ENCODE measurements around the gene ALDH4A1. TPM values are rescaled to one million over a fixed set of nuclear protein-coding genes. Genes with fewer than 3 reads are reported as not detected.

ALDH4A1 gene
- total and polyA plus RNA-seq, 9 of the 15 experiments (the other 6 are each of a cell fraction or from before 2014, with no cell fraction given) = 0.27 to 31.4 (median 16.6) TPM

DNA sequence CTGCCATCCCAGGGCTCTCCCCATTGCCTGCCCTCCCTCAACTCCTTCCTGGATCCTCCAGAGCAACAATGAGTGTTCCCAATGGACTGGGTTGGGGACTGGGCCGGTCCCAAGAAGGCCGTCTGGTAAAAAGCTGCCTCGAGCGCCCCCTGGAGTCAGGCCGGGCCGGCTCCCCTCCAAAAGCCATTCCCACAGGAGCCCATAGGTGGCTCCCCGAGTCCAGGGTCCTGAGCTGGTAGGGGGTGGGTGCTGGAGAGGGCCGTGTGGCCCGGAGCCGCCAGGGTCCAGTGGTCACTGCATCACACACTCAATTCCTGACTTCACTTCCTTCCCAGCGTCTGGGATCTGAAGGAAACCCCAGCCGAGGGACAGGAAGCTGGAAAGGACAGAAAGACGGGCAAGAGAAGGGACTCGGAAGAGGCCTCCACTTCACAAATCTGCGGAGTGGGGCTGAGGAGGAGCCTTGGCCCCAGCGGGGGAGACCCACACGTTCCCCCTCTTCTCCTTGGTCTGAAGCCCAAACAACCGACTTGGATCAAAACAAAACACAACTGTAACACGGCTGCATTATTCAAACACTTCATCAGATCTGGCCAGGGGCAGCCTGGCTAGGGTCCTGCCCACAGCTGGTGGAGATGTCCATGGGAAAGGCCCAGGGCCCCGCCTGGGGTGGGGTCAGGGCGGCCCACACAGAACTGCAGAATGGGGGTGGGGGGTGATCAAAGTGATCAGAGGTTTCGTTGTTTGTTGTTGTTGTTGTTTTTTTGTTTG, 10.9 kb upstream of the ALDH4A1 start (continued):
- TF ChIP-seq BDP1 (IDR thresholded peaks at IDR 0.05; ENCODE audit: insufficient read depth, insufficient read length) = no peak
- TF ChIP-seq CREB1 (IDR thresholded peaks at IDR 0.05) = no peak; the same call in 1 of the 2 replicates
- TF ChIP-seq CREB1 (CRISPR knock-in tag; IDR thresholded peaks at IDR 0.05) = no peak
- no peak for TF ChIP-seq SAFB2 (IDR thresholded peaks at IDR 0.05; ENCODE audit: borderline replicate concordance, low read depth, low read length, severe bottlenecking)
- no peak for TF ChIP-seq NCOA2 (IDR thresholded peaks at IDR 0.05; ENCODE audit: partially characterized antibody in 2 of 2)
- TF ChIP-seq, protein P1, sequence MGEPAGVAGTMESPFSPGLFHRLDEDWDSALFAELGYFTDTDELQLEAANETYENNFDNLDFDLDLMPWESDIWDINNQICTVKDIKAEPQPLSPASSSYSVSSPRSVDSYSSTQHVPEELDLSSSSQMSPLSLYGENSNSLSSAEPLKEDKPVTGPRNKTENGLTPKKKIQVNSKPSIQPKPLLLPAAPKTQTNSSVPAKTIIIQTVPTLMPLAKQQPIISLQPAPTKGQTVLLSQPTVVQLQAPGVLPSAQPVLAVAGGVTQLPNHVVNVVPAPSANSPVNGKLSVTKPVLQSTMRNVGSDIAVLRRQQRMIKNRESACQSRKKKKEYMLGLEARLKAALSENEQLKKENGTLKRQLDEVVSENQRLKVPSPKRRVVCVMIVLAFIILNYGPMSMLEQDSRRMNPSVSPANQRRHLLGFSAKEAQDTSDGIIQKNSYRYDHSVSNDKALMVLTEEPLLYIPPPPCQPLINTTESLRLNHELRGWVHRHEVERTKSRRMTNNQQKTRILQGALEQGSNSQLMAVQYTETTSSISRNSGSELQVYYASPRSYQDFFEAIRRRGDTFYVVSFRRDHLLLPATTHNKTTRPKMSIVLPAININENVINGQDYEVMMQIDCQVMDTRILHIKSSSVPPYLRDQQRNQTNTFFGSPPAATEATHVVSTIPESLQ (CRISPR knock-in tag; IDR thresholded peaks at IDR 0.05) = 0 out of 2 replicates have a peak, but pooled peaks have one; percentile 54
- TF ChIP-seq ZNF239 (CRISPR knock-in tag; IDR thresholded peaks at IDR 0.05) = no peak
- TF ChIP-seq ZBTB34 (CRISPR knock-in tag; IDR thresholded peaks at IDR 0.05) = no peak
- no peak for TF ChIP-seq TAF1 (IDR thresholded peaks at IDR 0.05; ENCODE audit: control insufficient read depth, extremely low read depth, insufficient read depth, low read length, severe bottlenecking)
- TF ChIP-seq, protein P2, sequence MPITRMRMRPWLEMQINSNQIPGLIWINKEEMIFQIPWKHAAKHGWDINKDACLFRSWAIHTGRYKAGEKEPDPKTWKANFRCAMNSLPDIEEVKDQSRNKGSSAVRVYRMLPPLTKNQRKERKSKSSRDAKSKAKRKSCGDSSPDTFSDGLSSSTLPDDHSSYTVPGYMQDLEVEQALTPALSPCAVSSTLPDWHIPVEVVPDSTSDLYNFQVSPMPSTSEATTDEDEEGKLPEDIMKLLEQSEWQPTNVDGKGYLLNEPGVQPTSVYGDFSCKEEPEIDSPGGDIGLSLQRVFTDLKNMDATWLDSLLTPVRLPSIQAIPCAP (CRISPR knock-in tag; IDR thresholded peaks at IDR 0.05; ENCODE audit: borderline replicate concordance) = no peak
- no peak for TF ChIP-seq MXD1 (CRISPR knock-in tag; IDR thresholded peaks at IDR 0.05; ENCODE audit: borderline replicate concordance, poor library complexity, severe bottlenecking)
- TF ChIP-seq ZNF41 (CRISPR knock-in tag; conservative IDR thresholded peaks at IDR 0.05) = no peak
- TF ChIP-seq ZNF780A (CRISPR knock-in tag; IDR thresholded peaks at IDR 0.05) = no peak
- TF ChIP-seq, protein P3, sequence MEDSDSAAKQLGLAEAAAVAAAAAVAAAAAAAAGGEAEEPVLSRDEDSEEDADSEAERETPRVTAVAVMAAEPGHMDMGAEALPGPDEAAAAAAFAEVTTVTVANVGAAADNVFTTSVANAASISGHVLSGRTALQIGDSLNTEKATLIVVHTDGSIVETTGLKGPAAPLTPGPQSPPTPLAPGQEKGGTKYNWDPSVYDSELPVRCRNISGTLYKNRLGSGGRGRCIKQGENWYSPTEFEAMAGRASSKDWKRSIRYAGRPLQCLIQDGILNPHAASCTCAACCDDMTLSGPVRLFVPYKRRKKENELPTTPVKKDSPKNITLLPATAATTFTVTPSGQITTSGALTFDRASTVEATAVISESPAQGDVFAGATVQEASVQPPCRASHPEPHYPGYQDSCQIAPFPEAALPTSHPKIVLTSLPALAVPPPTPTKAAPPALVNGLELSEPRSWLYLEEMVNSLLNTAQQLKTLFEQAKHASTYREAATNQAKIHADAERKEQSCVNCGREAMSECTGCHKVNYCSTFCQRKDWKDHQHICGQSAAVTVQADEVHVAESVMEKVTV (CRISPR knock-in tag; IDR thresholded peaks at IDR 0.05) = peak; percentile 91
- TF ChIP-seq HDAC3 (IDR thresholded peaks at IDR 0.05; ENCODE audit: borderline replicate concordance, partially characterized antibody) = no peak
- TF ChIP-seq, protein P4, sequence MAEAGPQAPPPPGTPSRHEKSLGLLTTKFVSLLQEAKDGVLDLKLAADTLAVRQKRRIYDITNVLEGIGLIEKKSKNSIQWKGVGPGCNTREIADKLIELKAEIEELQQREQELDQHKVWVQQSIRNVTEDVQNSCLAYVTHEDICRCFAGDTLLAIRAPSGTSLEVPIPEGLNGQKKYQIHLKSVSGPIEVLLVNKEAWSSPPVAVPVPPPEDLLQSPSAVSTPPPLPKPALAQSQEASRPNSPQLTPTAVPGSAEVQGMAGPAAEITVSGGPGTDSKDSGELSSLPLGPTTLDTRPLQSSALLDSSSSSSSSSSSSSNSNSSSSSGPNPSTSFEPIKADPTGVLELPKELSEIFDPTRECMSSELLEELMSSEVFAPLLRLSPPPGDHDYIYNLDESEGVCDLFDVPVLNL (CRISPR knock-in tag; IDR thresholded peaks at IDR 0.05; ENCODE audit: low read depth) = no peak
- TF ChIP-seq SPI1 (IDR thresholded peaks at IDR 0.05; ENCODE audit: borderline replicate concordance, low read depth, low read length) = no peak
- no peak for TF ChIP-seq NR4A1 (CRISPR knock-in tag; IDR thresholded peaks at IDR 0.05)
- no peak for TF ChIP-seq NR4A1 (tag; IDR thresholded peaks at IDR 0.05)
- no peak for TF ChIP-seq IRF2 (CRISPR knock-in tag; IDR thresholded peaks at IDR 0.05)
